ENCODE measurements around the gene FAM174B.

GRCh38 chr15:92675485-92675884 lies 19.9 kb upstream of the FAM174B start:
- TF ChIP-seq YY1 (IDR thresholded peaks at IDR 0.05; ENCODE audit: low read depth) = no peak
- TF ChIP-seq CEBPB (IDR thresholded peaks at IDR 0.05) = no peak
- no peak for TF ChIP-seq FOXM1 (IDR thresholded peaks at IDR 0.05; ENCODE audit: borderline replicate concordance, low read depth)
- no peak for TF ChIP-seq REST (IDR thresholded peaks at IDR 0.05; ENCODE audit: low read depth)

All from Ishikawa (cell line).